ENCODE results near the gene MYO5A.

The MYO5A gene

DNA sequence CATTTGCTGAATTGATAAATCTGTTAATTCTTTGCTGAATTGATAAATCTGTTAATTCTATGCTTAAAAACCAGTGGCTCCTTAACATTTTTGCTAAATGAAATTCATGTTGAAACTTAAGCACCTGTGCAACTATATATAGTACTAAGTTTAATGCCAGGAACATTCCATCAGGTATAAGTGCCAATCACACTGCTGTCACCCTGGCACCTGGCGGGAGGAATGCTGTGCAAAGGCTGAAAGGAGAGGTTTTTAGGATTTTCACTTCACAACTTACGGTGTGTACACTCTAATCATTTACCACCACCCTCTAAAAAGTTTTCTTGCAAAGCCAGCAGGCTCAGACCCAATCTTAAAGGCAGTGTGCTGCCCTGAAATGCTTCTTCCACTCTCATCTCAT lies 199.5 kb downstream of the MYO5A start:
- no peak for DNase-seq (ENCODE audit: low read depth)

DNA sequence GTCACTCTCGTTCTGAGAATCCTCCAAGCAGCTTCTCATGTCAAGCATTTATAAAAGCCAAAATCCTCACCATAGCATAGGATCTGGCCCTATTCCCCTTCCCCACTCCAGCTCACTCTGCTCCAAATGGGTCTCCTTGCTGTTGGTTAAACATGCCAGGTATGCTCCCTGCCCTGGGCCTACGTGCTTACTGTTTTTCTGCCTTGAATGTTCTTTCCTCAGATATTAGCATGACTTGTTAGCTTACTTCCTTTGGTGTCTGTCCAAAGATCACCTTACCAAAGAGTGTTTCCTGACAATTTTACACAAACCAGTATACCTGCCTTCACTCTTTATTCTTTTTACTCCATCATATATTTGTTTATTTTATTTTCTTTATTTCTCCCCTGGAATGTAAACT lies 200.0 kb downstream of the MYO5A start:
- DNase-seq (ENCODE audit: low read depth) = no peak

DNA sequence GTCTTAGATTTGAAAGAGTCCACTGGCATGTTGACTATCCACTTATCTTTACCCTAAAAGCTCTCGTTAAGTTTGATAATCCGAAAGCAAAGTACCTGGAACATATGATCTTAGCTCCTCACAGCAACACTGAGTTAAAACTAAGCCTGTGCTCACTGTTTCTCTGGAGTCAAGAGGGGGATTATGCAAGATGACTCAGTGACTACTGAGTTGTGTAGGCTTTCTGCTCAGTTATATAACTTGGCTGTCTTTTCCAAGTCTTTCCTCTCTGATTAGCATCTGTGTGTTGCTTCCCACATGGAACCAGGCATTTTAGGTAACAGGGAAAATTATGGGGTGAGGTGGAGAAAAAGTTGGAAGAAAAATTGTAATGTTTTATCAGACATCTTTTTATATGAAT lies 201.9 kb downstream of the MYO5A start:
- no peak for DNase-seq (ENCODE audit: low read depth)

DNA sequence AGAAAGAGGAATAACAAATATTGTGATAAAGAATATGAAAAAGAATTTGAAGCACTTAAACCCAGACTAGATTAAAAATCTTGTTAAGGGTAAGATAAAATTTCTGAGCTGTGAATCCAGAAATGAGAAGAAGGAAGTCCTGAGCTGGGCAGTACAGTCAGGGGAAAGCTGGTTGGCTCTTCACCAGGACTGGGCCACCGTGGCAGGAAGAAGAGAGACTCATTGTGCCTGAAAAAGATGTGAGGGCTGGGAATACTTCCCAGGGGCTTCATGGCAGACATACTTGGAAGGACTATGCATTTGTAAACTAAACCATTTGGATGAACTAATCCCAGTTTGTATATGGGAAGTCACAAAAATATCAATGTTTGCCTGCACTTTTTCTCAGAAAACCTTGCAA lies 204.6 kb downstream of the MYO5A start:
- DNase-seq (ENCODE audit: low read depth) = no peak

DNA sequence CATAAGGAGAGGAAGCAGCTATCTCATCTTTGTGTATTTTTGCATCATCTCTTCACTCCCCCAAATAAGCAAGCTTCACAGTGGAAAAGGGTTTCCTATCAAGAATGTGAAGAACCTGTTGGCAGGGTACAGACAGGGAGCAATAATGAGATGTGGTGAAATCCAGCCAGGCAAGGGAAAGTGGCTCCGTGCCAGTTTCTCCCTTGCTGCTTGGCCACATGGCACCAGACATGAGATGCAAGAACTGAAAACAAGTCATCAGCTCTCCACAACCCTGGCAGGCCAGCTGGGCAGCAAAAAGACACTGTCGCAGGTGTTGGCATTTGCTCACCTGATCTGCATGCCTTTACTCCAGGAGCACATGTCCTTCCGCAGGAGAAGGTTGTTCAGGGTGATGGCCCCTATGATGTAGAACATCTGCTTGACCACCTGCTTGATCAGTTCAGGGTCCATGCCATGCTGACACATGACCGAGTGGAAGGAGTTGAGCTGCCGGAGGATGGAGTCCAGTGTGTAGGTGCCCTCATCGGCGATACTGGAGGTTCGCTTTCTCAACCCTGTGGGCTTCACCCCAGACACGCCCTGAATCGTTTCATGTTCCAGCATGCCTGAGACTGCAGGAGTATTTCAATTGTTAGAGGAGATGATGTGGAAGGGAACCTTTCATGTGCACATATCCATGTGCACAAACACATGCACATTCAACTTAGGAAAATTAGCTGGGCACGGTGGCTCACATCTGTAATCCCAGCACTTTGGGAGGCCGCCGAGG lies 209.8 kb downstream of the MYO5A start:
- DNase-seq (ENCODE audit: low read depth) = no peak

DNA sequence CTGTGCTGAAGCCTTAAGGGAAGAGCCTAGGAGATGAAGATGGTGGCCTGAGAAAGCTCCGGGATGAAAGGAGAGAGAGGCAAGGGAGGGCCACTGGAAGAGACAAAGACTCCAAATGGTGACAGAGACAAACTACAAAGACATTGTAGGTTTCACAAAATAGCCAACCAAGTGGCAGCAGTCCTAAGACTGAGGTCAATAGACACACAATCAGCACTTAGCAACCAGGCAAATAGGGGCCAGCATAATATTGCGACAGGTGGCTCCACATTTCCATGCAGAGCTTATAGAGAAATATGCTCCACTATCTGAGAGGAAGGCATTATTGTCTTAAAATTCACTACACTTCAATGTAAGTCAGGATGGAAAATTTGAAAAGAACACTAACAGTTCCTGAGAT lies 211.0 kb downstream of the MYO5A start:
- DNase-seq (ENCODE audit: low read depth) = no peak

DNA sequence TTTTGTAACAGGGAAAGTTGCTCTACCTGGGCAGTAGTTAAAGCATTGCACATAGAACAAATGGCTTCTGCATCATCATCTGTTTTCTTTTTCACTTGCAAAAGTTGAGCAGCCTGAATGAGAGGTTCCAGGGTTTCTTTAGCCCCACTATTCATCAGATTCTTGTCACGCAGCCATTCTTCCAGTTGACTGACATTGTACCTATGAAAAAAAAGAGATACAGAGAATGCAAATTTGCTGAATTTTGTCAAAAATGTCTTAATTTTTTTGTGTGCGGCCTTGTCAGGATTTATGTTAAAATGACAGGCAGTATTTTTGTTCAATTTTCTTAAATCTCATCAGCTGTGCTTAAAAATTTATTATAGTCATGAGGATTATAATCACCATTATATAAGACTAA lies 211.7 kb downstream of the MYO5A start:
- DNase-seq (ENCODE audit: low read depth) = no peak

DNA sequence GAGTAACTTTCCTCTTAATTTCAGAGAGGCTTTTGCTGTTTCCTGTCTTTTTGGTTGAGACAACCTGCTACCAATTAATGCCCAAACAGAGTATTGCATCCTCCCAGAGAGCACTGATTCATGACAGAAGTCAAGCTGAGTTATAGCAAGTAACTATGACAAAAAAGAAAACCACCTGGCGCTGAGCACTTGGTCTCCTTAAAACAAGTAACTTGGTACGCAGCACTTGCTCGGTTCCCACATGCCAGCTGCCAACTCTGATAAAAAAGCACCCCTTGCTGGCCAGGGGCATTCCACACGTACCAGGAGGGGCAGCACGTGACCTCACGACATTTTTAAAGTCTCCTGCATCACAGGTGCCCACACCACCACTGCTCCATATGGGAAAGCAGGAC lies 219.5 kb downstream of the MYO5A start:
- DNase-seq (ENCODE audit: low read depth) = no peak

DNA sequence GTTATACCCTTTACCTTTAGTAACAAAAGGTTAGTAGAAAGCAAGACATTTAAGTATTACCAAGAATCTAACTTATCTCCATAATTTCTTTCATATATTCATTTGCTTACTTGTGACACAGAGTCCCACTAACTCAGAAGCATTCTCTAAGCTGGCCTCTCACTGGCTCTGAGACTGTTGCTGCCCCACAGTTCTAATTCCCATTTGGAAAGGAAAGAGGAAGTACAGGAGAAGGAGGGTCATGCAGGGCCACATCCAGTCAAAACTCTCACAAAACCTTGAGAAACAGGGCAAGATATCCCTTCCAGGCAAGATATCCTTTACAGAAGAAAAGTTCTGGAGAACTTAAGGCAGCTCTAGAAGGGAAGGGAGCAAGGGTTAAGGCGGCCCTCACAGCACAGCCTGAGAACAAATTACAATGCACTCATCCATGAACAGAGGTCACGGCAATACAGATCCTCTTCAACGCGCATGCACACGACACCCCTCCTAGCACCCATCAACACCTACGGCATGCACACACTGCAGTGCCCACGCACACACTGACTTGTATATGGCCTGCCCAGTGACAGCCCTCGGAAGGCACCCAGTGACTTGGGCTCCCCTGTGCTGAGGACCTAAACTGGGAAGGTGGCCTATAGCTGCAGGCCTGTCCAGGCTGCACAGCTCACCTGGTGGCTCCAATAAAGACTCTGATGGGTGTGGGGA lies 220.1 kb downstream of the MYO5A start:
- DNase-seq (ENCODE audit: low read depth) = no peak

DNA sequence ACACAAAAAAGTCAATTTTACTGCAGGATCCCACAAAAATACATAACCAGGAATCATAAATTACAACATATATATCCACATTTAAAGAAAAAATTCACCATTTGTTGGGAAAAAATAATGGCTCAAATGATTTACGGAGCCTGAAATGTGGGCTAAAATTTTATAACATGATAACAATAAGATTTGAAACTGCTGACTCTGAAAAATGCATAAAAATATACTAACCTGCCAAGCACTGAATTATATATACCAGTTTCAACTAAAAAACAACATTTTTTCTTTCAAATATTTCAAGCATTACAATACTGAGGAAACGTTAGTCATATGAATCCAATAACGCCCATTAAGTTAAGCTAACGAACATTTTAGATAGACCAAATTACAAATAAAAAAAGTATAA lies 220.8 kb downstream of the MYO5A start:
- DNase-seq (ENCODE audit: low read depth) = no peak

DNA sequence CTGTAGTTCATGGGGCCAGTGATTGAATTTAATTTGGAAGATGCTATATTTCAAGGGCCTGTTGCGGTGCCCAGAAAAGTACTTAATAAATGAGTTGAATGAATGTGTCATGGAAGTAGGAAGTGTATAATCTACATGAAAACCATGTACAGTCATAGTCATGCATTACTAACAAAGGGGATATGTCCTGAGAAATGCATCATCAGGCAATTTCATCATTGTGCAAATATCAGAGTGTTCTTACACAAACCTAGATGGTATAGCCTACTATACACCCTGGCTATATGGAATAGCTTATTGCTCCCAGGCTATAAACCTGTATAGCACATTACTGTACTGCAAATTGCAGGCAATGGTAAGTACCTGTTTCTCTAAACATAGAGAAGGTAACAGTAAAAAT lies 222.4 kb downstream of the MYO5A start:
- no peak for DNase-seq (ENCODE audit: low read depth)

DNA sequence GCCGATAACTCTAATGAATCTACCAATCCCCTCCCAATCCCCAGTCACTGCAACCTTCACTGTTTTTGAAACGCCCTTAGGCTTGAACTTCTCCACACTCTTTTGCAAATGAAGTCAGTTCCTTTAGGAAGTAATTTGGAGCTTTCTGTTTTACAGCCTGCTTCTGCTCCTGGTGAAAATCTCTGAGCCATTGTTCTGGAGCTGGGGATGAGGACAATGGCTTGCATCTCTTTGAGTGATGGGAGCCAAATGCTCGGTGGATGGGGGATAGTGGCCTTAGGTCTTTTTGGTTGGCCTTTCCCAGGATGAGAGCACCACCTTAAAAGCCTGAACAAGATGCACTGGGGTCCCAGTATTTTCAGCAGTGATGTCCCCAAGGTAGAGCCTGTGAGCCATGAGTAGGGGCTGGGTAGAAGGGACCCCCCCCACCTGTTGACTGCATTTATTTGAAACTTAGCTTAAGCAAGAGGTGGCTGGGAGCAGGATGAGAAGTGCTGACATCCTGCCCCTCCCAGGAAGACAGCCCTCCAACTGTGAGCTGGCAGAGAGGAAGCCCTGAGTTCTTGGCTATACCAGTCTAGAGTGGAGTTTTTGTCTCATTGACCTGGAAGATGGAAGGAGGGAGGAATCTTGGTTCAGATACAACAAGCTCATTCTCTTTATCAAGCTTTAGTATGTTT lies 225.4 kb downstream of the MYO5A start:
- no peak for DNase-seq (ENCODE audit: low read depth)

DNA sequence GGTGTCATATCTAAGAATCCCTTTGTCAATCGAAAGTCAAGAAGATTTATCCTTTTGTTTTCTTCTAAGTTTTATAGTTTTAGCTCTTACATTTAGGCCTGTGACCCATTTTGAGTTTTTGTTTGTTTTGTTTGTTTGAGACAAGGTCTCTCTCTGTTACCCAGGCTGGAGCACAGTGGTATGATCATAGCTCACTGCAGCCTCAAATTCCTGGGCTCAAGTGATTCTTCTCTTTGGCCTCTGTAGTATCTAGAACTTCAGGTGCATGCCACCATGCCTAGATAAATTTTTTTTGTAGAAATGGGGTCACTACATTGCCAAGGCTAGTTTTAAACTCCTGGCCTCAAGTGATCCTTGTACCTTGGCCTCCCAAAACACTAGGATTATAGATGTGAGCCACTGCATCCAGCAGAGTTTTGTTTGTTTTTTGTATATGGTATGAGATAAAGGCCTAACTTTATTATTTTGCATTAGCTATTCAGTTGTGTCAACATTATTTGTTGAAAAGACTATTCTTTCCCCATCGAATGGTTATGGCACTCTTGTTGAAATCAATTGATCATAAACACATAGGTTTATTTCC lies 227.3 kb downstream of the MYO5A start:
- no peak for DNase-seq (ENCODE audit: low read depth)

DNA sequence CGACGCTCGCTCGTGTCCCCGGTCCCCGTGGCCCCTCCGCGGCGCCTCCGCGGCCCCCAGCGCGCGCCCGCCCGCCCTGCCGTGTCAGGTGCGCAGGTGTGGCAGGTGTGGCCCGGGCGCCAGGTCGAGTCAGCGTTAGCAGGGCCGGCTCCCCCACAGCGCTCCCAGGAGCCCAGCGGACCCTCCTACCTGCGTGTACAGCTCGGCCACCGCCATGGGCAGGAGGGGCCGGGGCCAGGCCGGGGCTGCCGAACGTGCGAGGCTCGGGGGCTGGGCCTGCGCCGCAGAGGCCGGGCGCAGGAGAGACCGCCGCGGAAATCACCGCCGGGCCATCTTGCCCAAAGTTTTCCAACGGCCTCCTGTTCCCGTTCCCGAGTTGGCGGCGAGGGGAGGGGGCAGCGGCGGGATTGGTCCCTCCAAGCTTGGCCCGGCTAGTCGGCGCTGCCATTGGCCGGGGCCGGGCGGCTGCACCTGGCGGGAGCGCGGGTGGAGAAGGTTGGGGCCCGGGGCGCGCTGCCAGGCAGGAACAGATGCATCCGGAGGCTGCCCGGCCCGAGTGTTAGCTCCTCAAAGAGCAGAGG lies 233.2 kb downstream of the MYO5A start, which contains the start of gene MYO5C:
Gene MYO5C (minus strand): TSS at position 384 of the 581 bp plus-strand sequence. CDS start 168 bp downstream, at position 216.
- no peak for DNase-seq (ENCODE audit: low read depth)

DNA sequence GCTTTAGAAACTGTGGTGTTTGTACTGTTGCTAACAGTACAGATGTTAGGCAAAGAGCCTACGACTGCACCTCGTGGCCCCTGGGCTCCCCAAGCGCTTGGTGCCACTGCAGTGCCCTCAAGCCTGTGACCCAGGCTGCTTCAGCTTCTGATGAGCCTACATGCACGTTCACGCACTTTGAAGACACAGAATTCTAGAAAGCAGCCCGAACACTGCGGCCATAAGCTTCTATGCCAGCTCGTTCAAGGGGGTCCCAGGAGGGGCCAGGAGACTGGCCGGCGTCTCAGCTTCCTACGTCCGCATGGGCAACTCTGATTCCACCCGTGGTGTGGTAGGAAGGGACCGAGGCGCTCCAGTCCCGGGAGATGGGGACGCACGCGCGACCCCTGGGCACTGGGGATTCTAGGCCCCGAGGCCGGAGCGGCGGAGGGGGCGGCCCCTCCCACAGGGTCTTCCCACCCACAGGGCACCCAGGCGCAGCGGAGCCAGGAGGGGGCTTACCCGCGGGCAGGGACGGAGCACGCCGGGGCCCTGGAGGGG lies 233.7 kb downstream of the MYO5A start:
- DNase-seq (ENCODE audit: low read depth) = no peak

DNA sequence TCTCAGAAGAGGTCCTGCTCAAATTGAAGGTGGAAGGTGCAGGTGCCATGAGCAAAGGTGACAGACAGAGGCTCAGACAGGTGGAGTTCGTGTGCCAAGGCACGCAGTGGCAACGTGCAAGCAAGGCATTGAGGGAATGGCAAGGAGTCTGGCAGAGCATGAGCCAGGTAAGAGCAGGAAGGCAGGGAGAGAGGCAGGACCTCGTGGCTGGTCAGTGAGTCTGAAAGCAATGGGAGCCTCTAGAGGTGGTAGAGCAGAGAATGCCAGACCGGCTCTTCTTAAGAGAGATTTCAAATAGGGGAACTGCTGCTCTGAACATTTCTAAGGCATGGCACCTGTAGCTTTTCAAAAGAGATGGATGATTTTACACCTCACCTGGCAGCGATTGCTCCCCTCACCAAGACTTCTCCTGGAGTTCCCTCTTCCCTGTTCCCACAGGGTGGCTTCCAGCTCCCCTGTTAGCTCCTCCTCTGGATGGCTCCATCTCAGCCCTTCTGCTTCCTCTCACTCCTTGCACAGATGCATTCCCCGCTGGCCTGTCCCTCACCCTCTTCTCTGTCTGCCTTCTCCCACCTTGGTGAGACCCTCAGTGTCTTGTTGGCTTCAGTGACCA lies 235.8 kb downstream of the MYO5A start:
- no peak for DNase-seq (ENCODE audit: low read depth)

DNA sequence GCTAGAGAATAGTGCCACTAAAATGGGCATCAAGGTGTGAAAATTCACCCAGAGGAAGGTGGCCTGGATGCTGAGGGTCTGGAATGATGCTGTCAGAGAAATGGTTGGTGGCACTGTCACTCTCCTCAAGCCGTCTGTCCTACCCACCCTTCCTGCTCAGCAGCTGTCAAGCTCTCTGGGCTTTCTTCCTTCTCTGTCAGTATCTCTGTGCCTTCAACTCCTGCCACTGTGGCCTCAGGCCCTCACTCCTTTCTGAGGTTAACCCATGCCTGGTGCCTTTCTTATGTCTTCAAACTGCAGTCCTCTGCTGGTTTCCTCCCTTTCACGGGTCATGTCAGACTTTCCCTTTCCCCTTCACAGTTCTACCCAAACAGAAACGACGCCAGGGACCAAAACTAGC lies 237.5 kb downstream of the MYO5A start:
- DNase-seq (ENCODE audit: low read depth) = no peak

DNA sequence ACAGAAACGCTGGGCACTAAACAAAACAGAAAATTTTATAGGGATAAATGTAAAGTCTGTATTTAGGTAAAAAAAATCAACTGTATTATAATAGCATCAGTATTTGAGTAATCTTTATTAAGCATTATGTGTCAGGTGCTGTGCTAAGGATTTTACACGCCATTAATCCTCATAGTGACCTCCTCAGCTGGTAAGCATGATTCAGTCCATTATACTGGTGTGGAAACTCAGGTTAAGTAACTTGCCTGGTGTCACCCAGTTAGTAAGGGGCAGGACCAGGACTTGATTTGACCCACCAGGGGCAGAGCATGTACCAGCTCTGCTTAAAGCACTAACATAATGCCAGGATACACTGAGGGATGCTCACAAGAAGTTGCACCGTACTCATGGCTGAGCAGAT lies 237.9 kb downstream of the MYO5A start:
- no peak for DNase-seq (ENCODE audit: low read depth)

DNA sequence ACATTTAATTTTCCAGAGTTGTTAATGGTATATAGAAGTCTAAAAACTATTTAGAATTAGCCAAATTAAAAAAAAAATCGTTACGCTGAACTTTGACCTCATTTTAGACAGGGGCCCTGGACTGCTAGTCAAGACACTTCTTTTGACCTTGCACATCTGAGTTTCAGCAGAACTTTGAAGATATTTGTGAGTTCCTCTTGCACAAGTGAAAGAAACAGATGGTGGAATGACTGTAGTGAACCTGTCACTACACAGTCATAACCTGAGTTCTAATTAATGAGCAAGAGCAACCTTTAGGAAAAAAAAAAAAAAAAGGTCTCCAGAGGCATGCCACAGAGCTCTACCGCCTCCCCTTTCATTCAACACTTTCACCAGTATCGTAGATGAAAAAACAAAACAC lies 238.4 kb downstream of the MYO5A start:
- no peak for DNase-seq (ENCODE audit: low read depth)

DNA sequence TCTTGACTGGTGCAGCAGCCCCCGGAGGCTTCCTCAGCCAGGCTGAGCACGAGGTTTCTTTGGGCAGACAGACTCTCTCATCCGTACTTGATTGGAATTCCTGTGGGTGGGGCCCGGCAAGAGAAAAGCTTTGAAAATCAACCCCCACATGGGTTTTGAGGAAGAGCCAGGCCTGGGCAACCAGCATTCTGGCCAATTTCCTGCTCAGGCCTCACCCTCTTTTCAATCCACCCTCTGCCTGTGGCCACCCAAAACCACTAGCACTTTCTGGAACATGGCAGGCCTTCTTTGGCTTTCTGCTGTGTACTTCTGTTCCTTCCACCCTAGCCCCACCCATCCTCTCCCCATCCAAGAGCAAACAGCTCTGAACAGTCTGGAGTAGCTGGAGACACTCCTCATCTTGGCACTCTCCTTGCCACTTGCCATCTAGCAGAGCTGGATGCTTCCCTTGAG lies 239.0 kb downstream of the MYO5A start:
- DNase-seq (ENCODE audit: low read depth) = no peak

DNA sequence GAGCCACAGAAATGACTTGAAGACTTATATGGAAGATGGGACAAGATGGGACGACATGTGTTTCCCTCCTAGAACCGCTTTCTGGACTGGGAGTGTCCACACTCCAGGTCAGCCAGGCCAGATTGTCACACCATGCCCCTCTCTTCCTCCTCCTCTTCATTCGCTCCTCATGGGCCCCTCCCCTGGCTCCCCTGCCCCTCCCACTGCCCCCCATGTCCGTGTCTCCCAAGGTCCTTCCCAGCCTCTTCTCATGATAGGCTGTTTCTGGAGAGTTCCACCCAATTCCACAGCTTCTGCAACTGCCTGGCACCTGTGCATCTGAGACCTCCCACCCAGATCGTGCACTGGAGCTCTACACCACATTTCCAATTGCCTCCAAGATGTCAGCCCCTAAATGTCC lies 239.7 kb downstream of the MYO5A start:
- DNase-seq (ENCODE audit: low read depth) = no peak

Measured in T-helper 22 cell (primary cell).